GM19467 (cell line): ENCODE results near the gene CCDC92B.

Experiments
- ATAC-seq: cut with Tn5 transposase; IDR thresholded peaks from one replicate; pipeline ENCODE4 v1.9.1; 2021; ENCODE audit warnings: mild to moderate bottlenecking, moderate library complexity; ENCODE audit not compliant: unreplicated experiment

CCDC92B gene

DNA sequence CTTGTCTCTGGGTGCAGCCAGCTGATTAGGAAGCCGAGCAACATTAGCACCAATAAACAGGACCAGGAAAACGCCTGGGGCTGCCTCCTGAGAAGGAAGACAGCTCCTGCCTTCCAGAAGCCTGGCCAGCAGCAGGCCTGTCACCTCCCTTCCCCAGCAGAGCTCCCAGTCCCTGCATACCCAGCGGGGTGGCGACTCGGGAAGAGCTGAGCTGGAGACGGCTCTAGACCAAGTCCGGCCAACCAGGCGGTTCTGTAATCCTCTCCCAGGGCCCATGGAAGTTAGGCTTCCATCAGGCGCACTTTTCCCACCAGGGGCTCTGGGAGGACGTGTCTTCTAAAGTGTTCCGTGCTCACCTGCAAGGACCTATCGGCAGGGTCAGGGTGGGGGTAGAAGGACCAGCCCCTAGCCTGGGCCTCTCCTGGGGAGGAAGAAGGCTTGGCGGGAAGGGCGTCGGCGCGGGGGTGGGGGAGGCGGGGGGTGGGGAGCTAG, 25.9 kb downstream of the CCDC92B start:
- no peak for ATAC-seq

DNA sequence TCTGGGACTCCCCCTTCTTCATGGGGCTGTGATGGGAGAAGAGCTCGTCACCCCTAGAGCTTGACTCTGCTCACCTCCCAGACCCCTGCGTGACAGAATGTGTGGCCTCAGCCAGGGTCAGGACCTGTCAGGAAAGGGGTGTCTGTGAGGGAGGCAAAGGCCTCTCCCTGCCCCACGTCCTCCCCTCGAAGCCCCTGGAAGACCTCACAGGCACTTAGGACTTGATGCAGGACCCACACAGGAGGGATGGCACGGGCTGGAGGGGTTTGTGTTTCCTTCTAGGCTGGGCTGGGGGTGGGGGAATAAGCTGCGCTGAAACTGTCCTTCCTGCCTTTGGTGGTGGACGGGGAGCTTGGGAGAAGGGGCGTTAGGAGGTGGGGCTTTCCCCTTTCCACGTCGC, 26.8 kb downstream of the CCDC92B start:
- no peak for ATAC-seq

DNA sequence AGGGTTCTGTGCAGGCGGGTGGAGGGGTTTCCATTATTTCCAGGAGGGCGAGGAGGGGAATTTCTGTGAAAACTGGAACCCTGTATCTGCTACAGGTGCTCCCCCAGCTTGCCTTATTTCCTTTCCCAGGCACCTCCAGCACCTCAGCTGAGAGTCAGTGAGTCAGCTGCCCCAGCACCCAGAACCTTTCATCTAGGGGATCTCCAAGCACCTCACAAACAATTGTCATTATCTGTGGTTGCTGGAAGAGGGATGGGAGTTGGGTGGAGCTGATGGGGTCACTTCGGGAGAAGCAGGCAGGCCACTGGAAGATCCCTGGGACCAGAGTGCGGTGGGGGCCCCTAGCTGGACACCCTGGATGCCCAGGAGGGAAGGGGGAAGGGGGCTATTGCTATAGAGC, 27.8 kb downstream of the CCDC92B start:
- no peak for ATAC-seq

DNA sequence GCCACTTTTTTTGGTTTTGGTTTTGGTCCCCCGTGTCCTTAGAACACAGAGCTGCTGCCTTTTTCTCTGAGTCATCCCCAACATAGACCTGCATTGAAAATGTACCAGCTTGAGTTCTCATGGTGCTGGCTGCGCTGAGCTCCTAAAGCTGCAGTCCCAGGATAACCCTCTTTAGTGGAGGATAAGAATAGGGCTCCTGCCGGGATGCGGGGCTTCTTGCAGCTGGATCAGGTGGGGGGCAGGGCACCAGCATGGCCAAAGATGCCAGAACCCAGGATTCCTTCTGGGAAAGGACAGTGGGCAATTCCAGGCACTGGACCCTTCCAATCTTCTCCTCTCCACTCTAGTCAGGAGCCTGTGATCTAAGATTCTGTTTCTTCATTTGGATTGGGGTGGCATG, 29.6 kb downstream of the CCDC92B start:
- ATAC-seq, result no peak

DNA sequence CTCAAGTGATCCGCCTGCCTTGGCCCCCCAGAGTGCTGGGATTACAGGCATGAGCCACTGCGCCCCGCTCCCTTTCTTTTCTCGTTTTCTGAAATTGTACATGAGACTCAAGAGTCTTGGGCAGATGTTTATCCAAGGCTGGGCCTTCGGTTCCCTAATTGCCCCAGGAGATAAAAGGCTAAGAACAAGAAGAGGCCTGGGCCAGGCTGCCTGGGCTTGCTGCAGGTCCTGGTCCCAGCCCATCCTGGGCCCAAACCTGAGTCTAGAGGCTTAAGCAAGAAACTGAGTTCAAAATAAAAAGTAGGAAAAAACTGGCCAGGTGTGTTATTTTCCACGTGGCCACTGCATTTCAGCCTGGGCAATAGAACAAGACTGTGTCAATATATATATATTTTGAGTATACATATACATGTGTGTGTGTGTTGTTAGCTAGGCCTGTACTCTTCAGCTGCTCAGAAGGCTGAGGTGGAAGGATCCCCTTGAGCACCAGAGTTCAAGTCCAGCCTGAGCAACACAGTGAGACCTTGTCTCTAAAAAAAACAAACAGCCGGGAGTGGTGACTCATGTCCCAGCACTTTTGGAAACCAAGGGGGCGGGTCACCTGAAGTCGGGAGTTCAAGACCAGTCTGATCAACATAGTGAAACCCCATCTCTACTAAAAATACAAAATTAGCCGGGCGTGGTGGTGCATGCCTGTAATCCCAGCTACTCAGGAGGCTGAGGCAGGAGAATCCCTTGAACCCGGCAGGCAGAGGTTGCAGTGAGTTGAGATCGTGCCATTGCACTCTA, 31.1 kb downstream of the CCDC92B start:
- no peak for ATAC-seq

DNA sequence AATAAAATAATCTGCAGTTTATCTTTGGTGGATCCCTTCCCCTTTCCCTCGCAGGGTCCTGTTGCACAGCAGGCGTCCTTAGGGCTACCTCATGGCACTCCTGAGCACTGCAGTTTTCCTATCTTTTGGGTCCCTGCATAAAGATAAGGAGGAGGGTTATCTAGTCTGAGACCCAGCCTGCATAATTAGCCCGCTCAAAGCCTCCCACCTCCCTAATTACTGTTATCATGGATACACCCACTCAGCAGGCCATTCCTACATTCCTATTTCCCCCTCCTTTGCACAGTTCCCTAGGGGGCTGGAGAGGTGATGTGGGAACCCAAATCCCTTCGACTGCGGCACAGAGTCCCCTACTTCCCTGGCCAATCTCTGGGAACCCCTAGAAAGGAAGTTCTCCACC, 32.8 kb downstream of the CCDC92B start:
- ATAC-seq, result no peak

DNA sequence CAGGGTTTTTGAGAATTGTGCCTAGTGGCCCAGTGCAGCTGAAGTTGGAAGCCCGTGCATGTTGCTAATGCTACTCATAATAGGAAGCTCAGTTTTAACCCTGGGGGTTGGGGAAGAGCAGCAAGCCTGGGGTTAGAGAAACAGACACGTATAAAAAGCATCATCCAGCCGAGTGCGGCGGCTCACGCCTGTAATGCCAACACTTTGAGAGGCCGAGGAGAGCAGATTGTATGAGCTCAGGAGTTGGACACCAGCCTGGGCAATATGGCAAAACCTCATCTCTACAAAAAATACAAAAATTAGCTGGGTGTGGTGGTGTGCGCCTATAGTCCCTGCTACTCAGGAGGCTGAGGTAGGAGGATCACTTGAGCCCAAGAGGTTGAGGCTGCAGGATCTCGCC, 35.6 kb downstream of the CCDC92B start:
- no peak for ATAC-seq

DNA sequence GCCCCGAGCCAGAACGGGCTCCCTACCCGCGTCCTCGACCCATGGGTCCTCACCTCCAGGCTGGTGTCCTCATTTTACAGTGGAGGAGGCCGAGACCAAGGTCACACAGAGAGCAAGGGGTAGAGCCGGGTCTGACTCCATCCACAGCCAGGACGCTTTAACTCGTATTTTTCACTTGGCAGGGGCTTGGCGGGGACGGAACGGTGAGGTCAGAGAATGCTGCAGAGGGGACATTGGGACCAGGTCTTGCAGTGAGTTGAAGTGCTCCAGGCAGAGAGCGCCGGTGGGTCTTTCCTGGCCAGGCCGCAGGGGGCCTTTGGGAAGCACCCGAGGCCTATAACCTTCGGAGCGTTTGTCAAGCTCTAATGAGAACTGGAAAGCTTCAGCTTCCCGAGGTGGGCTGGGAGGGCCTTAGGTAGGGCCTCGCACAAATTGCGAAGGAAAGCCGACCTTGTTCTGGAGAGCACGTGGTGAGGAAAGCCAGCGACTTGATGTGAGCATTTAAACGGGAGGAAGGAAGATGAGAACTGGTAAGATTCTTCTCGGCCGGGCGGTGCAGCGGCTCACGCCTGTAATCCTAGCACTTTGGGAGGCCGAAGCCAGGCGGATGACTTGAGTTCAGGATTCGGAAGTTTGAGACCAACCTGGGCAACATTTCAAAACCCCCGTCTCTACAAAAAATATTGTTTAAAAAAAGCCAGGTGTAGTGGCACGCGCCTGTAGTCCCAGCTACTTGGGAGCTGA, 37.0 kb downstream of the CCDC92B start:
- no peak for ATAC-seq

DNA sequence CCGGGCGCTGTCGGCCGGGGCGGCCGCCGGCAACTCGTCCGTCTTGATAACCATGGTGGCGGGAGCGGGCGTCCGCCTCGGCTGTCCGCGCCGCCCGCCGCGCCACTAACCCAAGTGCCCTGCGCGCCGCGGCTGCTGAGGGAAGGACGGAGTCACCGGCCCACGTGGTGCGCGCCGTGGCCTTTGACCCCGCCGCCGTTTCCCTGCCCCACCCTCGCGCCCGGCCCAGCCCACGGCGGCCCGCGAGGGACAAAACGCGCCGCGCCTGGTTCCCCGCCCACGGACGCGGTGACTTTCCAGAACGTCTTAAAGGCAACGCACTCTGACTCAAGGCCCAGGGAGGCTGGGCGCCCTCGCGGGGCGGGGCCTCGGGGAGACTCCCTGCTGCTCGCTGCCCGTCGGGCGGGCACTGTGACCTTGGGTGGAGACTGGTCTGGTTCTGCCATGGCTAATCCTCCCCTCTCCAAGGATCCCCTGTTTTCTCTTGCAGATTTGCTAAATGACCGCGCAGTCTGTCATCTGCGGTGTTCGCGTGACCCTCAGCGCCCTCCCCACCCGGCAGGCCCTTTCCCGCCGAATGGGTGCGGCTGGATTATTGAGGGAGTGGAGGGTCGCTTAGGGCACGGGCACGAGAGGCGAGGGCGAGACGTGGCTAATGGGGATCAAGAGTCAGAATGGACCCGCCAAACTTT, 37.7 kb downstream of the CCDC92B start, which contains the start of gene CLUH:
Gene CLUH, minus strand, starts transcription at position 157 of the 692 bp plus-strand sequence. Its CDS starts 103 bp downstream, at position 54.
- peak; percentile 66 for ATAC-seq

DNA sequence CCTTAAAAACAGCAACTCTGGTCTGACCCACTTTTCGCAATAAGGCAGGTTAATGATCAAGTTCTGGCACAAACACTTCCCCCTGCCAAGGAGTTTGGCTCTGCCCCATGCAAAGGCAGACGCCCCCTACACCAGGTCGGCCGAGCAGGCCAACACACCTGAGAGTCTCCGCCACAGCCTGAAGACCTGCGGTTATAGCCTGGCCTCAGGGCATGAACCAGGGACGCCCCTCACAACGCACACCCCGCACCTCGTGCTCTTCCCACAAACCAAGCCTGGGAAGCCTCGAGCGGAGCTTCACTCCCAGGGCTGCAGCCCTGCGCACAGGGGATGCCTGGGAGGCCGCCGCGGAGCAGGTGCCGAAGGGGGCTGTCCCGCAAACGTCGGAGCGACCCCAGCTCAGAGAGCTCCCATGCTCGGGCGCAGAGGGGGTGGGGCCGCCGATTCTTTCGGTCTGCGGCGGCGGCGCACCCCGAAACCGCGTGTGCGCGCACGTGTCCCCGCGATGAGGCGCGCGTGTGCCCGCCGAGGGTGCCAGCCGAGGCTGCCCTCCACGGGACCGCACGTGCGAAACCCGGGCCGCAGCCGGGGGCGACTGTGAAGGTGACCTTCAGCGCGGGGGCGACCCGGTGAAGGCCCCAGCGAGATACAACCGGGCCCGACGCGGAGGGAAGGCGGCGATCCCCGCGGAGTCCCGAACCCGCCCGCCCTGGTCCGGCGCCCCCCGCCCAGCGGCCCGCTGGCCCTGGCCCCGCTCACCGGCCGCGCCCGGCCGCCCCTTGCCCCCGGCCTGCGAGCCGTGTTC, 38.4 kb downstream of the CCDC92B start:
- peak; percentile 11 for ATAC-seq

DNA sequence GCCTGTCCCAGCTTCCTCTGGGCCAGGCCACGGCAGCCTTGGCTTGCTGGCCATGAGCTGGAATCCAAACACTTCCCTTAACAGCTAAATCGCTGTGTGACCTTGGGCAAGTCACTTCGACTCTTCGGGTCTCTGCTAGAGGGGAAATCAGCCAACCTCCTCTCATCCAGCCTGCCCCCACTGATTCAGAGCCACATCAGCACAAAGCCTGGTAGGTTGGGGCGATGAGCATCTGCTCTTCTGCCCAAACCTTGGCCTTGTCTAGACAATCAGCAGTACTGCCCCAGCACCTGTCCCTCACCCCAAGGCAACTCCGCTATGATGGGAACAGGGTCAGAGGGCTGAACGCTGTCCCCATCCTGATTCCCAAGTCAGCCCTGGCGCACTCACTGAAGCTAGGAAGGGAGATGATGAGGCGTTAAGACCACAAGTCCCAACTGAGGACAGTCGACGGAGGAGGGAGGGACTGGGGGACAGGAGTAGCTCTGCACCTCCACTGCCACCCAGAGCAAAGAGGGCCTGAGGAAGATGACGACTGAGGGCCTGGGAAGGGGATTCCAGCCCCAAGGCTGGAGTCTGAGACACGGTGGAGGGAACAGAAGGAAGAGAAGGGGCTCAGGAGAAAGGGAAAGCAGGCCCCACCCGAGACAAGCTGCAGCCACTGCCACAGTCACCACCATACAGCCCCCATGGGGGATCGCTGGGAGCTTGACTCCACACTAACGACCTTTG, 39.2 kb downstream of the CCDC92B start:
- no peak for ATAC-seq

DNA sequence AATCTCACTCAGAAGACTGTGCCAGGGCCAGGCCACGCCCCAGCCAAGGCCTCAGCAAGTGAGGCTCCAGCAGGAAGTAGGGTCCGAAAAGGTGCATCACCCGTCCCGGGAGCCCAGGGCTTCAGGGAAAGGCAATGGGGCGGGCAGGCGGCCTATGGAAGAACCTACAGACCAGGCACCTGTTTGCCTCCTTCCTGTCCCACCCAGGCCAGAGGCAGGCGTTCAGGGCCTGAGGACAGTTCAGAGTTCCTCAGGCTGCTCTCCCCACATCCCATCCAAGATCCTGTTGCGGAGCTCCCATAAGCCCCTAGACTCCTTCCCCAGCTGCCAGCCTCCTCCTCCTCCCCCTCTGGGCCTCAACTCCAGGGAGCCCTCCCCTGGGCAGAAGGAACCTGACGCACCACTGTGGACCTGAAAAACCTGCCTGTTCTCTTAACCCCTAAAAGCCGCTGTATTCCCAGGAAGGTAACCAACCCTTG, 40.2 kb downstream of the CCDC92B start:
- ATAC-seq, result no peak

DNA sequence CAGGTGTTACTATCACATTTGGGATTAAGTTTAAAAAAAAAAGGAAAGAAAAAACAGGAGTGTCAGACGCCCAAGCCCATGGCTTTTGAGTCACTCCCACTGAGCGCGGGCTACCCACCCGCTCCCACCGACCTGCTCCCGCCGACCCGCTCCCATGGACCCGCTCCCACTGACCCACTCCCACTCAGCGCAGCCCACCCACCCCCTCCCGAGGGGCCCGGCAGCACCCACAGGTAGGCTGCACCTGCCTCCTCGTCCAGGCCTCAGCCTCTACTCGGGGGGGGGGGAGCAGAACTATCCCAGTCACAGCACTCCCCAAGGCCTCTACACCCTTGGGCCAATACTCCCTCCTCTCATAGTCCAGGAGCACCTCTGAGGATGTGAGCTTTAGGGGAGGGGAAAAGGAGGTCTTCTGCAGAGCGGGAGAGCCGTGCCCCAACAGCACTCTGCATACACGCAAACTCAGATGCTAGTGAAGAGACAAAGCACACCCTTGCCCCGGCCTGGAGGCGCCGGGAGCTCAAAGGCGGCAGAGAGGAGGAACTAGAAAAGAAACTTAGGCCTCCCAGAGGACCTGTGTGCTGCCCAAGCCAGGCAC, 40.8 kb downstream of the CCDC92B start:
- ATAC-seq, result no peak

DNA sequence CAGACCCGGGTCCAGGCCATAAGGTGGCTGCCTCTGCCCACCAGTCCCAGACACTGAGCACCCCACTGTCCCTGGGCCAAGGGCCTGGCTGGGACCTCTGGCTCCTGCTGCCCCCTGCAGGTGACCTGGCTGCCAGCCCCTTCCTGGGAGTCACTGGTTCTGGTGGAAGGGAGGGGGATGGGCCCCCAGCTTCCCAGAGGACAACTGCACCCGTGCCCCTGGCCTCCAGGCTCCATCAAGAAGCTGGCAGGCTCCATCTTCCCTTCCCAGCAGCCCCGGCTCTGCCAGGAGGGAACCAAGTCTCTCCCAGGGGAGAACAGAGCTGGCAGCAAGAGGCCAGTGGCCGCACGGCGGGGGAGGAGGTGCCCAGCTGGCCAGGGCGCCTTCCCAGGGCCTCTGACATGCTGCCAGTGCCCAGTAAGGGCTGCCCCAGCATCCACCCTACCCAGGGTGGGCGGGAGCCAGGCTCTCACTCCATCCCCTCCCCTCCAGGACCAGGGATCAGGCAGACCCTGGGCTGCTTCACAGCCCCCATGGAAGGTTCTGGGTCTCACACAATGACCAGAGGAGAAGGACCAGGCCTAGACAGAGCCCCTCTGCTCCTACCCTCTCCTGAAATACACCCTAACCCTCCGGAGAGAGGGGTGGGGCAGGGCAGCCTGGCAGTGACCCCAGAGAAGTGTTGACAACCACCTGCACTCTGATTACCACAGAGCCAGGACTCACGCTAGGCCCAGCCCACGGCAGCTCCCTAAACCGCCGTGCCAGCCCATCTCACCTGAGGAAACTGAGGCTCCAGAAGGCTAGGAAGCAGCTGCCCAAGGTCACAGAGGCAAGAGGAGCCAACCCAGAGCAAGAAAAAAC, 41.5 kb downstream of the CCDC92B start:
- no peak for ATAC-seq

DNA sequence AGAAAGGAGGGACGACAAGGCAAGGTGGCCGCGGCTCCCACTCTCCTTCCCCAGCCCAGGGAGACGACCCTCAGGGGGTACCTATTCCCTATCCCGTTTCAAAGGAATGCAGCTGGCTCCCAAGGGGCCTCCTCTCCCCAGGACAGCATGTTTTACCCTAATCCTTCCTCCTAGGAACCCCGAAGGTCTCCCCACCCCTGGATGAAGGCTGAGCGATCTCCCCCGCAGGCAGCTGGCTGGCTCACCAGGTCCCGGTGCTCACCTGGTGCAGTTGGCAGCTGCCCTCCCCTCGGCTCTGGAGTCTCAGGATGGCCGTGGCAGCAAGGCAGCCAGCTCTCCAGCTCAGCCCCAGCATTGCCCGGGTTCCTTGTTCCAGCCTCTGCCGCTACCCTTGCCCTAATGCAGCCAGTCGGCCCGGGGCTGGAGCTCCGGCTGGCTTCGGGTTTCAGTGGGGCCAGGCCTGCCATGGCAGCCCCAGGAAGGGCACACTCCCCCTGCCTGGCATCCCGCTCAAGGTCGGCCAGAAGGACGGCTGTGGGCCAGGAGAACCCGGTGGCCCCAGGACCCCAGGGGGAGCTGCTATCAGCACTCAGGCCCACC, 42.4 kb downstream of the CCDC92B start:
- no peak for ATAC-seq

DNA sequence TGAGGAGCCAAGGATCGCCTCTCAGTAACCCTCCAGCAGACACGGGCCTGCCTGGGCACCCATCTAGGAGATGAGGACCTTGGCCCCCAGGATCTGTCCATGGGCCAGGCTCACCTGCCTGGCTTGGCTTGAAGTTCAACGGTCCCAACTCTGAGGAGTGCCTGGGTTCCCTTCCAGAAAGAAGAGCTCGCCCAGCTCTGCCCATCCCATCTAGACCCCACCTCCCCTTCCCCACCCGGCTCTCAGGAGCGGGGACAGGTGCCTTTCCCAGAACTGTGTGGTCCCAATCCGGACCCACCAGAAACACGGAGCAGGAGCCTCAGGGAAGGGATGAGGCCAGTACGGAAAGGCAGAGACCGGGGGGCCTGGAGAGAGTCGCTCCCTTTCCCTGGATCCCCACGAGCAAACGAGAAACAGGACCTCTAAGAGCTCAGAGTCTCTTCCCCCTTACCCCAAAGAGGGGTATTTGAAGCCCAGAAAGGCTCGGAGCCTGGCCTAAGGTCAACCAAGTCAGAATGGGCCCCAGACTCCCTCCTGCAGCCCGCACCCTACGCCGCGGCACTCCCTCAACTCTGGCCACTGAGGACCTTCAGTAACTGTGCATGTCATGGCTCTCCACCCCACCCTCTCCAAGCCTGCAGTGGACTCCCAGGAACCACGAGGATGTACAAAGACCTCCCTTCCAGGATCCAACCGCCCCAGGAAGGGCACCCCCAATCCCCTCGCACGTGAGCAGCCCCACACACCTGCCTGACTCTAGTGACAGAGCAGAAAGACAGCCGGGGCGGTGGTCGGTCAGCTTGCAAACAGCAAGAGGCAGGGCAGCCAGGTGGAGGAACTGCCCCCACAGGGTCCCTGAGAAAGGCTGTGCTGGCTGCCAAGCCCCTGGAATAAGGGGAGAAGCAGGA, 43.3 kb downstream of the CCDC92B start:
- ATAC-seq, result no peak

DNA sequence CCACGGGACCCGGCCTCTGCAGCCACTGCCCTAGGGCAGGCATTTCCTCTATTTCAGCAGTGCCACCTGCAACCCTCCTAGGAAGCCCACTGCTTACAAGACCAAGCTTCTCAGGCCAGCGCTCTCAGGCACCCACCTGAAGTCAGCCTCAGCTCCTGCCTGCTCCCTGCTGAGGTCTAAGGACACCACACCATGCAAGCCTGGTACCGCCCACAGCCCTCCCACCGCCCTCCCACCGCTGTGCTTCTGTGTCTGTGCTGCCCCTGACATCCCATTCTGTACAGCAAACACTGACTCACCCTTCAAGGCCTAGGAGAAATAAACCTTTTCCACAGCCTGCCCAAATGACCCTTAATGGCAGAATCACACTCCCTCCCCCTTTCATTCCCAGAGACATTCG, 44.2 kb downstream of the CCDC92B start:
- no peak for ATAC-seq
